HUDEP-2 (cell line): Measurements from ENCODE around the gene CCSER1.
A peak's percentile ranks its signal among the peaks of the same experiment; 100 is the strongest.
"Not testable (repeated sequence)": the region's sequence is repeated elsewhere in the genome, so short reads cannot be mapped to it uniquely, and the experiment has no call there.

Source experiments
- DNase-seq, 76 experiments: peaks; one replicate each; lab custom pipeline; 2025; ENCODE audit not compliant: unreplicated experiment in 76 of 76; lab: John Stamatoyannopoulos, UW

CCSER1 gene

DNA sequence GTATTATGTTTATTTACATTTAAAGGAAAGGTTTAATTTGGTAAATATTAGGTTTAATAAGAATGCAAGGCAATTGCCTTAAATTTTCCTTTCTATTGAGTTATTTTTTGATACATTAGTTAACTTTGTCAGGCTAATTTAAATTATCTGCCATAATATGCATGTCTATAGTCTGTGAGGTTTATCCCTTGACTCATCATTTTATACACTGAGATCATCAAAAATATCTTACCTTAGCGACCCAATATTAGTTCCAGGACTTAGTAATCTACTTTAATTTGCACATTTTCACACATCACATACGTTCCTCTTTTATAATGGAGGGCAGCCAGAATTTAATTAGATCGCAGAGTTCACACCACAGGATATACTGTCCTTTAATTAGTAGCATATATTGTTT lies 1177.1 kb downstream of the CCSER1 start:
- no peak for DNase-seq

GRCh38 chr4:91317434-91317833 lies 1190.2 kb downstream of the CCSER1 start:
- no peak for DNase-seq

GRCh38 chr4:91319556-91320268 lies 1192.5 kb downstream of the CCSER1 start:
- DNase-seq: peak in 1 of 76 experiments; percentile 0

DNA sequence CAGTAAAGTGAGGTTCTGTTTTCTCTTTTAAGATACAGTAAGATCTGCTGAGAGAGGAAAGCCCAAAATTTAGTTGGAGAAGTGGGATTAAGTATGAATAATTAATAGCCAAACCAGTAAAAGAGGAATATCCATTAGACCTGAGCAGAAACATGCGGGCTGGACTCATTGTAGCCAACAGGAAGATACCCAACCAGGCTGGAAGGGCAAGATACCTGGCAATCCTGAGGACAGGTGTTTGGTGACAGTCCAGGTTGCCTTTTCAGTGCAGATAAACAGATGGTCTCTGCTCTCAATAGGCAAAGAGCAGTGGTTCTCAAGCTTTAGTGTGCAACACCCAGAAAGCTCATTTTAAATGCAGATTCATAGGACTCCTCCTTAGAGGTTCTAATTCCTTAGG lies 1195.8 kb downstream of the CCSER1 start:
- DNase-seq: no peak

DNA sequence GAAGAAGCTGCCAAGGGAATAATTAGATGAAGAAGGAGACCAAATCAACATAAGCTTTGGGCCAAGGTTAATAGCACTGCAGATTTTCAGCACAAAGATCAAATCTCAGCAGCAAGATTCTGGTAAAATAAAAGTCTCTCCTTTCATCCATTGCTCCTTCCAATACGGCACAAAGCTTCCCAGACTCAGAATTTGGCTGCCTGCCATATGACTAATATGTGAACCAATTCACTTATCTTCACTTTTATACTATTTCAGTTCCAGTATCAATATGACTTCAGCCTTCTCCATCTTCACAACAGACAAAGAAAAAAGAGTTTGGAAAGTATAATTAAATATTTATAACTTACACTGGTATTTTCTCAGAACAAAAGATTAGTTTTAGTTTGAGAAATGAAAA lies 1198.3 kb downstream of the CCSER1 start:
- no peak for DNase-seq

DNA sequence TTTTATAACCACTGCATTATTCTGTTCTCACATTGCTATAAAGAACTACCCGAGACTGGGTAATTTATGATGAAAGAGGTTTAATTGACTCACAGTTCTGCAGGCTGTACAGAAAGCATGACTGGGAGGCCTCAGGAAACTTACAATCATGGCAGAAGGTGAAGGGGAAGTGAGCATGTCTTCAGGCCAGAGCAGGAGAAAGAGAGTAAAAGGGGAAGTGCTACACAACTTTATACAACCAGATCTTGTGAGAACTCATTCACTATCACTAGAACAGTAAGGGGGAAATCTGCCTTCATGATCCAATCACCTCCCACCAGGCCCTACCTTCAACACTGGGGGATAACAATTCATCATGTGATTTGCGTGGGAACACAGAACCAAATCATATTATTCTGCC lies 1199.0 kb downstream of the CCSER1 start:
- not testable (repeated sequence) for DNase-seq

DNA sequence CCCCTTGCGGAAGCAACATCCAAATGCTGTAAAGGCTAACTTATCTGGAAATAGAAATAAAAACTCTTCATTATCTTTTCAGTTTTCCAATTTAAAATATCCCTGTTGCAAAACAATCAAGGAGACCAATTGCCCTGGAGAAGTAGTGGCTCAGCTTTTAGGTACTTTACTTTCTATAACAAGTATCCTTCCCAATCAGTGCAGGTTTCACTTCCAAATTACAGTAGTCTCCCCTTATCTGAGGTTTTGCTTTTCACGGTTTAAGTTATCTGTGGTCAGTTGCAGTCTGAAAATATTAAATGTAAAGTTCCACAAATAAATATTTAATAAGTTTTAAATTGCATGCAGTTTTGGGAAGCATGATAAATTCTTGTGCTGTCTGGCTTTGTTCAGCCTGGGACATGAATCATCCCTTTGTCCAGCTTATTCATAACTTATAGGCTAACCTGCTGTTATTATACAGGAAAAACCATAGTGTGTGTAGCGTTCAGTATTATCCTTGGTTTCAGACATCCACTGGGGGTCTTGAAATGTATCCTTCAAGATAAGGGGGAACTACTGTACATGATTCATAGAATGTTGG lies 1203.5 kb downstream of the CCSER1 start:
- no peak for DNase-seq

- DNase-seq: no peak
Observed at GRCh38 chr4:91340822-91341221, 1213.6 kb downstream of the CCSER1 start.

- DNase-seq: no peak
Observed at GRCh38 chr4:91345632-91346031, 1218.4 kb downstream of the CCSER1 start.

DNA sequence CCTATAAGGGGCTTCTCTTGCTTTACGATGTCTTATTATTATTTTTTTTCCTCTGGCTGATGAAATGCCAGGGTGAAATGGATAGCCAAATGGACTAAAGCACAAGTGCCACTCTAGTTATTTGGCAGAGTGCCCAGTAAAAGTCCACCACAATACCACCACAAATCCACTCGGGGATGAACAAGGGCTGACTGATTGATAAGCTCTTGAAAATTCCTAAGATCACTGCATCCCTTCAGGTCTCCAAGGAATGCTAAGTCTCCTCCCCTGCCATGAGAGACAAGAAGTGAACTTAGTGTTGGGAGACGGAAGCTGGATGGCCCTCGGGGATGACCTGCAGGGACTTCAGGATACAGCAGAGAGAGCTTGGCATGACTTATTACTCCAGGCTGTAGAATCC lies 1229.3 kb downstream of the CCSER1 start:
- DNase-seq: not testable (repeated sequence)

DNA sequence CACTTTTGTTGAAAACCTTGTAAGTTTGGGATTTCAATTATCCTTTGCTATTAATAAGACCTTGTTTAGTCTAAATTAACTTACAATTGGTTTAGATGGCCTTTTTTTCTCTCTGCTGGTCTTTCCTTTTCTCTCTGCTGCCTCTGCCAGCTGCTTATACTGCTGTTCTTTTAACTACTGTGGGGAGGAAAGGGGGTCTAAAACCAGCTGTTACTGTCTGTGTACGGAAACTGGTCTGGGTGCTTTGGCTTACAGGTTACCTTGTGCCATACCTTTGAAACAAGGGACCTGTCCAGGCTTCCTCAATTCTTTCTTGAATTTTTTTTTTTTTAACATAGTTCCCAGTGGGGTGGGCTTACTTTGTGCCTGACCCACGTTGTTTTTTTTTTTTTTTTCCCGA lies 1230.8 kb downstream of the CCSER1 start:
- DNase-seq: not testable (repeated sequence)

GRCh38 chr4:91358621-91359020 lies 1231.4 kb downstream of the CCSER1 start:
- DNase-seq: not testable (repeated sequence)

- DNase-seq: no peak
Observed at GRCh38 chr4:91359041-91360031, 1232.1 kb downstream of the CCSER1 start.

- no peak for DNase-seq
Observed at GRCh38 chr4:91362125-91362524, 1234.9 kb downstream of the CCSER1 start.

DNA sequence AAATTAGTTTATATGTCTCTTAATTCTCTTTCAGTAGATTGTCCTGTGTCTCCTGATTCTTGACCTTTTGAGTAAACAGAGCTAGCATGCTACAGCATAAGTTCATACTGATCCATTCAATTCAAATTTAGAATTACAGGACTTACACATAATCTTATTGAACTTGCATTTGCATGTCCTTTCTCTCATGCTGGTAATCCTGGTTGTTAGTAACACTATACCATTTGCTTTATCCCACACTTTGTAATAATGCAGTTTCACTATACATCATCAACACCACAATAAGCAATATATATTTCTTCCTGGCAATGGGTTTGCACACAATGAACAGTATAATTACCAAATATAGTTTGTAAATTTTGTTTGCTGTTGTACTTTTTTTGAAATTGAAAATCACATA lies 1239.4 kb downstream of the CCSER1 start:
- DNase-seq: no peak

DNA sequence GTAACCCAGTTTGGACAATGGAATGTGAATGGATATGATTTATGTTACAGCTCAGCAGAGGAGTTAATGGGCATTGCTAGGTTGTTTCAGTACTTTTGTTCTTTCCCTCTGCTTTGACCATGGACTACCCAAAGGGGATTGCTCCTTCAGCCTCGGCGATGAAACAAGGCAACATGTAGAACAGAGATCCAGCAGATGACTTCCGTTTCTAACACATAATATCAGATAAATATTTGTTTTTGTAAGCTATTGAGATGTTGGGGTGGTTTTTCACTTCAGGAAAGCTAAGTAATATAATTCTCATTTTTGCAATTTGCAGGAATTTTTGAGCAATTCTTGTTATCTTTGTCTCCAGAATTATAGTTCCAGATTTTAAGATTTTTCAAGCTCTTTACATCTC lies 1241.9 kb downstream of the CCSER1 start:
- no peak for DNase-seq

- DNase-seq: no peak
Observed at GRCh38 chr4:91373546-91373945, 1246.4 kb downstream of the CCSER1 start.

- not testable (repeated sequence) for DNase-seq
Observed at GRCh38 chr4:91405431-91405830, 1278.2 kb downstream of the CCSER1 start.

- DNase-seq: no peak
Observed at GRCh38 chr4:91422011-91422410, 1294.8 kb downstream of the CCSER1 start.

DNA sequence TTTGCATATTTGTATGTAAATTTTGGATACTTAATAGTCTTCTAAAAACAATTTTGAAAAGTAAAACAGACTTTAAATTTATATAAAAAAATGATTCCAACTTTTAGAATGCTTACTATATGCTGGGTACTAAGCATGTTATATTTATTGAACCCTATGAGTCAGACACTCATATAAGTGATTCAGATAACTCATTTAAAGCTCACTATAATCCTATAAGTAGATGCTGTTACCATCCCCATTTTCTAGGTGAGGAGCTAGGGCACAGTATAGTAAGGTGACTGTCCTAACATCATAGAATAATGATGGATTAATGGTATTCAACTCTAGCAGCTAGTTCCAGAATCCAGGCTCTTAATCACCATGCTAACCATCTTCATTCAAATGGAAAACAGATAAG lies 1299.5 kb downstream of the CCSER1 start:
- no peak for DNase-seq

DNA sequence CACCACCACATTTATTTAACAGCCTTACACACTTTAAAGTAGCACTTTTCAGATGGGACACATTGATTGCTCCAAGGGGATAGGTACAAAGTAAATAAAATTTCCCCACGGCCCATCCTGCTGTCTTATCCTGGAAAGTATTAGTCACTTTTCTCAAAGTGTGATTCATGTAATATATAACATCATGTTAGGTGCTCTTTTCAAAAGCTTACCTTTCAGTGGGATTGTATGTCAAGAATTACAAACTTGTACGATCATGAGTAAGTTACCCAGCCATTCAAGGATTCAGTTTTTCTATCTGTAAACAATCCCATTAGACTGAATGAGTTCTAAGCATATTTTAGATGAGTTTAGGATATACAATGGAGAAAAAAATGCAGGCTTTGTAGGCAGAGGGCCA lies 1300.0 kb downstream of the CCSER1 start:
- no peak for DNase-seq
